ENCODE measurements around the gene HAL.

The HAL gene

GRCh38 chr12:95984682-95985081 lies 11.5 kb downstream of the HAL start:
- TF ChIP-seq CTCF (IDR thresholded peaks at IDR 0.05; ENCODE audit: insufficient read depth, low read length, missing control alignments): no peak
- CTCF ChIA-PET: interaction anchor here (1.1 kb wide), 1 partner anchor 11 kb away, joined by 4 read pairs; the partner anchor contains the start of gene HAL
- POLR2A ChIA-PET: no interaction called here
- no peak overlapping the region for H3K4me3 ChIP-seq (ENCODE audit: low read depth, low read length)
- DNase-seq (ENCODE audit: low read depth, low spot score): no peak

GRCh38 chr12:95982602-95983001 lies 13.5 kb downstream of the HAL start:
- ChIA-PET POLR2A (no interaction called here), CTCF (interaction anchor here (0.7 kb wide), 1 partner anchor 64 kb away, joined by 3 read pairs; no protein-coding TSS in a partner anchor)
- H3K4me3 ChIP-seq (ENCODE audit: low read depth, low read length): no peak overlapping the region
- no peak for TF ChIP-seq CTCF (IDR thresholded peaks at IDR 0.05; ENCODE audit: insufficient read depth, low read length, missing control alignments)
- no peak for DNase-seq (ENCODE audit: low read depth, low spot score)

GRCh38 chr12:95980437-95980836 lies 15.7 kb downstream of the HAL start:
- no peak for DNase-seq (ENCODE audit: low read depth, low spot score)
- POLR2A ChIA-PET: no interaction called here
- TF ChIP-seq CTCF (IDR thresholded peaks at IDR 0.05; ENCODE audit: insufficient read depth, low read length, missing control alignments): no peak
- CTCF ChIA-PET: interaction anchor here (1.7 kb wide), 1 partner anchor 19 kb away, joined by 10 read pairs; no protein-coding TSS in a partner anchor
- no peak overlapping the region for H3K4me3 ChIP-seq (ENCODE audit: low read depth, low read length)

GRCh38 chr12:95978774-95979173 lies 17.4 kb downstream of the HAL start:
- H3K4me3 ChIP-seq (ENCODE audit: low read depth, low read length): no peak overlapping the region
- ChIA-PET CTCF (interaction anchor here (1.7 kb wide), 1 partner anchor 20 kb away, joined by 10 read pairs; no protein-coding TSS in a partner anchor), POLR2A (no interaction called here)
- no peak for DNase-seq (ENCODE audit: low read depth, low spot score)
- no peak for TF ChIP-seq CTCF (IDR thresholded peaks at IDR 0.05; ENCODE audit: insufficient read depth, low read length, missing control alignments)

- no peak overlapping the region for H3K4me3 ChIP-seq (ENCODE audit: low read depth, low read length)
- no peak for TF ChIP-seq CTCF (IDR thresholded peaks at IDR 0.05; ENCODE audit: insufficient read depth, low read length, missing control alignments)
- DNase-seq (ENCODE audit: low read depth, low spot score): no peak
- ChIA-PET CTCF (no interaction called here), POLR2A (no interaction called here)
These were observed 17.8 kb downstream of the HAL start for GRCh38 chr12:95978351-95978750.

GRCh38 chr12:95977764-95978305 lies 18.3 kb downstream of the HAL start:
- no peak for DNase-seq (ENCODE audit: low read depth, low spot score)
- H3K4me3 ChIP-seq (ENCODE audit: low read depth, low read length): no peak overlapping the region
- ChIA-PET POLR2A (no interaction called here), CTCF (no interaction called here)
- no peak for TF ChIP-seq CTCF (IDR thresholded peaks at IDR 0.05; ENCODE audit: insufficient read depth, low read length, missing control alignments)

Data from AG04449 (cell line).